ENCODE data around the gene AOX1.

AOX1 gene

GRCh38 chr2:200687922-200688920, 102.4 kb downstream of the AOX1 start:
- no peaks in the 10 kb centered on the region for H3K36me3 ChIP-seq (replicated peaks; ENCODE audit: insufficient read depth, low read length)
- no peak for DNase-seq
- no peaks in the 10 kb centered on the region for H3K27me3 ChIP-seq (replicated peaks; ENCODE audit: insufficient read depth, low read length)
- no peaks in the 10 kb centered on the region for H4K20me1 ChIP-seq (ENCODE audit: insufficient read depth, low read length)
- no peaks in the 10 kb centered on the region for H3F3A ChIP-seq (ENCODE audit: insufficient read depth, low read length)
- no peak overlapping the region for H3K9ac ChIP-seq (ENCODE audit: low read length)
- H3K4me3 ChIP-seq (ENCODE audit: low read length): no peak overlapping the region
- no peaks in the 10 kb centered on the region for H3K79me2 ChIP-seq (ENCODE audit: low read length)
- TF ChIP-seq EZH2phosphoT487 (IDR thresholded peaks at IDR 0.05; ENCODE audit: low read length) (no peak), EZH2 (optimal IDR thresholded peaks at IDR 0.05; ENCODE audit: low read depth, low read length) (no peak), CTCF (IDR thresholded peaks at IDR 0.05; ENCODE audit: low read length) (no peak)
- H3K4me2 ChIP-seq (ENCODE audit: low read depth, low read length): no peak overlapping the region
- no peak overlapping the region for H3K27ac ChIP-seq (ENCODE audit: low read length)
- H3K4me1 ChIP-seq (ENCODE audit: low read length): no peaks in the 10 kb centered on the region
- no peaks in the 10 kb centered on the region for H3K9me2 ChIP-seq (replicated peaks; ENCODE audit: insufficient read depth, low read length)
- H2AFZ ChIP-seq (ENCODE audit: low read length): no peak overlapping the region
- H3K9me3 ChIP-seq (replicated peaks; ENCODE audit: insufficient read depth, low read length): no peaks in the 10 kb centered on the region

DNA sequence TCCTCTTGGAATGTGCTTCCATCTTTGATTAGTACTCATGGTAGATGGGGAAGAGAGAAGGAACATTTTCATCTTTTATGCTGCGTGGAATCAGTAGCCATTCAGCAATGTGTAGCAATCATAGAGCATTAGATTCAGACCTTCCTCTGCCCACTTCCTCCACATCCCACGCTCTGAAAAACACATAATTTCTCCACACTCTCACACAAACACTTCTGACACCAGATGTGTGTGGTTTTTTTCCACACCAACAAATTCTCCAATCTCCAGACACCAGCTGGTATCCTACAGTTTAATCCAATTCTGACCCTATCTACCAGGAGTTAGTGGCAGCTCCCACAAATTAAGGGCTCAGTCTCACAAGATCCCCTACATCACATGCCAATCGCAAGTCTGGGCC, 103.3 kb downstream of the AOX1 start:
- Histone ChIP-seq H2AFZ (ENCODE audit: low read length) (no peak overlapping the region), H3K4me1 (ENCODE audit: low read length) (no peaks in the 10 kb centered on the region), H3K27ac (ENCODE audit: low read length) (no peak overlapping the region), H3K79me2 (ENCODE audit: low read length) (no peaks in the 10 kb centered on the region), H3K9ac (ENCODE audit: low read length) (no peak overlapping the region), H3K36me3 (replicated peaks; ENCODE audit: insufficient read depth, low read length) (no peaks in the 10 kb centered on the region), H3K27me3 (replicated peaks; ENCODE audit: insufficient read depth, low read length) (no peaks in the 10 kb centered on the region), H3K4me3 (ENCODE audit: low read length) (no peak overlapping the region), H3K9me2 (replicated peaks; ENCODE audit: insufficient read depth, low read length) (no peaks in the 10 kb centered on the region), H3K4me2 (ENCODE audit: low read depth, low read length) (no peak overlapping the region), H4K20me1 (ENCODE audit: insufficient read depth, low read length) (no peaks in the 10 kb centered on the region), H3F3A (ENCODE audit: insufficient read depth, low read length) (no peaks in the 10 kb centered on the region), H3K9me3 (replicated peaks; ENCODE audit: insufficient read depth, low read length) (no peaks in the 10 kb centered on the region)
- TF ChIP-seq CTCF (IDR thresholded peaks at IDR 0.05; ENCODE audit: low read length) (no peak), EZH2 (optimal IDR thresholded peaks at IDR 0.05; ENCODE audit: low read depth, low read length) (no peak), EZH2phosphoT487 (IDR thresholded peaks at IDR 0.05; ENCODE audit: low read length) (no peak)
- DNase-seq: no peak

- Histone ChIP-seq H3K4me3 (ENCODE audit: low read length) (no peak overlapping the region), H3K79me2 (ENCODE audit: low read length) (no peaks in the 10 kb centered on the region), H4K20me1 (ENCODE audit: insufficient read depth, low read length) (no peaks in the 10 kb centered on the region), H3K4me1 (ENCODE audit: low read length) (no peaks in the 10 kb centered on the region), H3F3A (ENCODE audit: insufficient read depth, low read length) (no peaks in the 10 kb centered on the region), H2AFZ (ENCODE audit: low read length) (no peak overlapping the region), H3K4me2 (ENCODE audit: low read depth, low read length) (no peak overlapping the region), H3K36me3 (replicated peaks; ENCODE audit: insufficient read depth, low read length) (no peaks in the 10 kb centered on the region), H3K9me2 (replicated peaks; ENCODE audit: insufficient read depth, low read length) (no peaks in the 10 kb centered on the region), H3K9me3 (replicated peaks; ENCODE audit: insufficient read depth, low read length) (no peaks in the 10 kb centered on the region), H3K27me3 (replicated peaks; ENCODE audit: insufficient read depth, low read length) (no peaks in the 10 kb centered on the region), H3K27ac (ENCODE audit: low read length) (no peak overlapping the region), H3K9ac (ENCODE audit: low read length) (no peak overlapping the region)
- DNase-seq: no peak
- TF ChIP-seq CTCF (IDR thresholded peaks at IDR 0.05; ENCODE audit: low read length): no peak
- no peak for TF ChIP-seq EZH2 (optimal IDR thresholded peaks at IDR 0.05; ENCODE audit: low read depth, low read length)
- no peak for TF ChIP-seq EZH2phosphoT487 (IDR thresholded peaks at IDR 0.05; ENCODE audit: low read length)
These were observed 108.1 kb downstream of the AOX1 start for GRCh38 chr2:200693836-200694470.

All from MM.1S (cell line).